ENCODE data around the gene MAGED2. TPM values are rescaled to one million over a fixed set of nuclear protein-coding genes. Genes with fewer than 3 reads are reported as not detected.

Gene MAGED2
- total and polyA plus RNA-seq, 8 donors, result 4.1 to 220 (median 80.1) TPM

GRCh38 chrX:54808109-54808604 is 612 bp downstream of the MAGED2 start:
- peak overlapping the region; percentile 56 to 84 (median 66) for H3K4me3 ChIP-seq
- intact Hi-C loops (cut with DNase I; ENCODE audit: low total_unique reads), result no loop called here

GRCh38 chrX:54808605-54809483 is 1.3 kb downstream of the MAGED2 start:
- Histone ChIP-seq H3K27me3 (no peaks in the 10 kb centered on the region), H3K4me1 (peaks cover 10 to 20% (median 19%) of the 10 kb centered on the region in 4 donors), H3K4me3 (peak overlapping the region; percentile 56 to 84 (median 66)), H3K9me3 (no peaks in the 10 kb centered on the region), H3K36me3 (peaks cover 15 to 41% (median 39%) of the 10 kb centered on the region in 4 donors), H3K27ac (peak overlapping the region; percentile 72 to 90 (median 84))
- intact Hi-C loops (cut with DNase I; ENCODE audit: low total_unique reads), result no loop called here
- WGBS, 5 donors, result 1 to 37% (median 6%) methylated on average over 27 to 38 of the region's 38 CpGs
- TF ChIP-seq POLR2A (IDR thresholded peaks at IDR 0.05), result no peak
- TF ChIP-seq POLR2AphosphoS5 (IDR thresholded peaks at IDR 0.05), result peak; percentile 7 to 63 (median 21)
- peak; percentile 93 to 98 for DNase-seq

More at GRCh38 chrX:54808109-54808604, 612 bp downstream of the MAGED2 start:
- DNase-seq, result peak; percentile 58 to 91
- 0 to 49% (median 7%) methylated on average over 16 to 23 of the region's 23 CpGs for WGBS, 5 donors
- Histone ChIP-seq H3K27ac (peak overlapping the region; percentile 72 to 90 (median 84)), H3K27me3 (no peaks in the 10 kb centered on the region), H3K4me1 (peaks cover 10 to 20% (median 19%) of the 10 kb centered on the region in 4 donors), H3K36me3 (peaks cover 9 to 34% (median 32%) of the 10 kb centered on the region in 4 donors), H3K9me3 (no peaks in the 10 kb centered on the region)
- TF ChIP-seq EP300 (IDR thresholded peaks at IDR 0.05), result no peak
- TF ChIP-seq, protein P1, sequence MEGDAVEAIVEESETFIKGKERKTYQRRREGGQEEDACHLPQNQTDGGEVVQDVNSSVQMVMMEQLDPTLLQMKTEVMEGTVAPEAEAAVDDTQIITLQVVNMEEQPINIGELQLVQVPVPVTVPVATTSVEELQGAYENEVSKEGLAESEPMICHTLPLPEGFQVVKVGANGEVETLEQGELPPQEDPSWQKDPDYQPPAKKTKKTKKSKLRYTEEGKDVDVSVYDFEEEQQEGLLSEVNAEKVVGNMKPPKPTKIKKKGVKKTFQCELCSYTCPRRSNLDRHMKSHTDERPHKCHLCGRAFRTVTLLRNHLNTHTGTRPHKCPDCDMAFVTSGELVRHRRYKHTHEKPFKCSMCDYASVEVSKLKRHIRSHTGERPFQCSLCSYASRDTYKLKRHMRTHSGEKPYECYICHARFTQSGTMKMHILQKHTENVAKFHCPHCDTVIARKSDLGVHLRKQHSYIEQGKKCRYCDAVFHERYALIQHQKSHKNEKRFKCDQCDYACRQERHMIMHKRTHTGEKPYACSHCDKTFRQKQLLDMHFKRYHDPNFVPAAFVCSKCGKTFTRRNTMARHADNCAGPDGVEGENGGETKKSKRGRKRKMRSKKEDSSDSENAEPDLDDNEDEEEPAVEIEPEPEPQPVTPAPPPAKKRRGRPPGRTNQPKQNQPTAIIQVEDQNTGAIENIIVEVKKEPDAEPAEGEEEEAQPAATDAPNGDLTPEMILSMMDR (IDR thresholded peaks at IDR 0.05), result no peak

- WGBS, 5 donors, result 80 to 94% (median 87%) methylated on average over 1 to 5 of the region's 5 CpGs
- no peaks in the 10 kb centered on the region for H3K27me3 ChIP-seq
- no peaks in the 10 kb centered on the region for H3K9me3 ChIP-seq
- H3K27ac ChIP-seq, result no peak overlapping the region
- DNase-seq, result no peak
- intact Hi-C loops (cut with DNase I; ENCODE audit: low total_unique reads), result no loop called here
- H3K36me3 ChIP-seq, result peaks cover 22 to 58% (median 56%) of the 10 kb centered on the region in 4 donors
- peaks cover 10 to 20% (median 19%) of the 10 kb centered on the region in 4 donors for H3K4me1 ChIP-seq
- no peak overlapping the region for H3K4me3 ChIP-seq
- no peak for TF ChIP-seq POLR2A (IDR thresholded peaks at IDR 0.05)
- TF ChIP-seq, protein P1 (IDR thresholded peaks at IDR 0.05), result no peak
- no peak for TF ChIP-seq EP300 (IDR thresholded peaks at IDR 0.05)
- no peak for TF ChIP-seq POLR2AphosphoS5 (IDR thresholded peaks at IDR 0.05)
Measured at GRCh38 chrX:54810532-54810931, 3.0 kb downstream of the MAGED2 start.

DNA sequence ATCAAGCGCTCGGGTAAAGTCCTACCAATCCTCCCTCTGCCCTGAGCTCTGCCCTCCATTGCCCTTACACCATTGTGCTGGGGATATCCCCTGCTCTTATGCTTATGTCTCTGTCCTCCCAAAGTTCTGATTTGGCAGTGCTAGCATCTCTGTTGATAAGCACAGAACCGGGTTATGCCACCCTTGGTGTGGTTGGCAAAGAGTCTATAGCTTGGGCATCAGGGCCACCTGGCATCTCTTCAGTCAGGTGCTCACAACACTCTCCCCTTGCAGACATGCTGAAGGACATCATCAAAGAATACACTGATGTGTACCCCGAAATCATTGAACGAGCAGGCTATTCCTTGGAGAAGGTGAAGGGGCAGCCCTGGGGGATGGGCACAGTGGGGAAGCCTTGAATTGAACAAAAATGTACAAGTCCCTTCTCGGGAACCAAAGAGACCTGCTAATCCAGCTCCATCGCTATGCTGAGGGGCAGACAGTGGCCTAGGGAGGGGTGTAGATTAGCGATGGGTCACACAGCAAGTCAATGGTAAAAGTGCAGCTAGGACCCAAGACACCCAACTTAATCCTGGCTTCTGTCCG is 3.8 kb downstream of the MAGED2 start:
- Histone ChIP-seq H3K36me3 (peaks cover 22 to 66% (median 65%) of the 10 kb centered on the region in 4 donors), H3K4me3 (no peak overlapping the region), H3K27ac (no peak overlapping the region), H3K27me3 (no peaks in the 10 kb centered on the region), H3K4me1 (peaks cover 10 to 20% (median 19%) of the 10 kb centered on the region in 4 donors), H3K9me3 (no peaks in the 10 kb centered on the region)
- no peak for TF ChIP-seq POLR2A (IDR thresholded peaks at IDR 0.05)
- TF ChIP-seq, protein P1 (IDR thresholded peaks at IDR 0.05), result no peak
- no peak for TF ChIP-seq POLR2AphosphoS5 (IDR thresholded peaks at IDR 0.05)
- no peak for TF ChIP-seq EP300 (IDR thresholded peaks at IDR 0.05)
- intact Hi-C loops (cut with DNase I; ENCODE audit: low total_unique reads), result no loop called here
- no peak for DNase-seq
- 76 to 92% (median 87%) methylated on average over 9 of the region's 9 CpGs for WGBS, 5 donors
